Measurements from ENCODE around the gene PCDHA12. TPM values are rescaled to one million over a fixed set of nuclear protein-coding genes. Genes with fewer than 3 reads are reported as not detected.
A peak's percentile ranks its signal among the peaks of the same experiment; 100 is the strongest.
"Not testable (repeated sequence)": the region's sequence is repeated elsewhere in the genome, so short reads cannot be mapped to it uniquely, and the experiment has no call there.

PCDHA12 gene
- total RNA-seq, 2 experiments from 2014 or later, result not detected

DNA sequence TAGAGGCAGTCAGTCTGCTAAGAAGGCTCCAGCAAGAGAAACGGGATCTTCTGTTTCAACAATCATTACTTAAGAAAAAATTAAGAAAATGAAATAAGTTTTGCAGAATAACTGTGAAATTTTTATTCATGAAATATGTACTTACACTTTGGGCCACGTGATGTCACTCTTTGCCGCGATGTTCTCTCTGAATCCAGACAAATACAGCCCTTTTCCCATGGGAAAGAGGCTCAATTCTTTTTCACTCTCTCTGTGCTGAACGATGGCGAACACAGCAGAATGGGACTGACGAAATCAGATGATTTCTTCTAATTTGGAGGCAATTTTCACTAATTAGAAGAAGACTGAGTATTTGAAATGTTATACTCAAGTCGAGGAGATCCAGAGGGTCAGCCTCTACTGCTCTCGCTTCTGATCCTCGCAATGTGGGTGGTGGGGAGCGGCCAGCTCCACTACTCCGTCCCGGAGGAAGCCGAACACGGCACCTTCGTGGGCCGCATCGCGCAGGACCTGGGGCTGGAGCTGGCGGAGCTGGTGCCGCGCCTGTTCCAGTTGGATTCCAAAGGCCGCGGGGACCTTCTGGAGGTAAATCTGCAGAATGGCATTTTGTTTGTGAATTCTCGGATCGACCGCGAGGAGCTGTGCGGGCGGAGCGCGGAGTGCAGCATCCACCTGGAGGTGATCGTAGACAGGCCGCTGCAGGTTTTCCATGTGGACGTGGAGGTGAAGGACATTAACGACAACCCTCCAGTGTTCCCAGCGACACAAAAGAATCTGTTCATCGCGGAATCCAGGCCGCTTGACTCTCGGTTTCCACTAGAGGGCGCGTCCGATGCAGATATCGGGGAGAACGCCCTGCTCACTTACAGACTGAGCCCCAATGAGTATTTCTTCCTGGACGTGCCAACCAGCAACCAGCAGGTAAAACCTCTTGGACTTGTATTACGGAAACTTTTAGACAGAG lies 26.7 kb upstream of the PCDHA12 start, which contains the start of gene PCDHA9:
PCDHA9 (plus strand) TSS at position 244 of the 964 bp plus-strand sequence; CDS start at position 358, 114 bp downstream.
- DNase-seq; H3K9me3 Mint-ChIP-seq; H3K4me1 Mint-ChIP-seq; H3K27ac Mint-ChIP-seq; POLR2A ChIA-PET; H3K4me3 Mint-ChIP-seq; H3K27me3 Mint-ChIP-seq; H3K36me3 Mint-ChIP-seq (ENCODE audit: low read depth); CTCF ChIA-PET: not testable (repeated sequence)

- DNase-seq; H3K9me3 Mint-ChIP-seq; H3K27ac Mint-ChIP-seq; H3K27me3 Mint-ChIP-seq; CTCF ChIA-PET; H3K36me3 Mint-ChIP-seq (ENCODE audit: low read depth); H3K4me1 Mint-ChIP-seq; H3K4me3 Mint-ChIP-seq; POLR2A ChIA-PET: not testable (repeated sequence)
These were observed 25.1 kb upstream of the PCDHA12 start for GRCh38 chr5:140849831-140850634.

- DNase-seq, result no peak
- H3K9me3 Mint-ChIP-seq, result peaks cover 20% of the 10 kb centered on the region
- ChIA-PET CTCF (no interaction called here), POLR2A (no interaction called here)
- no peak within 1 kb of the TSS for H3K27ac Mint-ChIP-seq
- no peak within 1 kb of the TSS for H3K4me3 Mint-ChIP-seq
- peaks cover 3% of the 10 kb centered on the region for H3K36me3 Mint-ChIP-seq (ENCODE audit: low read depth)
- no peaks in the 10 kb centered on the region for H3K4me1 Mint-ChIP-seq
- H3K27me3 Mint-ChIP-seq, result no peaks in the 10 kb centered on the region
These were observed 19.1 kb upstream of the PCDHA12 start, which contains the start of gene PCDHA10 for GRCh38 chr5:140855772-140856674. Gene PCDHA10 (plus strand): TSS chr5:140855897. CDS start chr5:140856049, 152 bp downstream.

DNA sequence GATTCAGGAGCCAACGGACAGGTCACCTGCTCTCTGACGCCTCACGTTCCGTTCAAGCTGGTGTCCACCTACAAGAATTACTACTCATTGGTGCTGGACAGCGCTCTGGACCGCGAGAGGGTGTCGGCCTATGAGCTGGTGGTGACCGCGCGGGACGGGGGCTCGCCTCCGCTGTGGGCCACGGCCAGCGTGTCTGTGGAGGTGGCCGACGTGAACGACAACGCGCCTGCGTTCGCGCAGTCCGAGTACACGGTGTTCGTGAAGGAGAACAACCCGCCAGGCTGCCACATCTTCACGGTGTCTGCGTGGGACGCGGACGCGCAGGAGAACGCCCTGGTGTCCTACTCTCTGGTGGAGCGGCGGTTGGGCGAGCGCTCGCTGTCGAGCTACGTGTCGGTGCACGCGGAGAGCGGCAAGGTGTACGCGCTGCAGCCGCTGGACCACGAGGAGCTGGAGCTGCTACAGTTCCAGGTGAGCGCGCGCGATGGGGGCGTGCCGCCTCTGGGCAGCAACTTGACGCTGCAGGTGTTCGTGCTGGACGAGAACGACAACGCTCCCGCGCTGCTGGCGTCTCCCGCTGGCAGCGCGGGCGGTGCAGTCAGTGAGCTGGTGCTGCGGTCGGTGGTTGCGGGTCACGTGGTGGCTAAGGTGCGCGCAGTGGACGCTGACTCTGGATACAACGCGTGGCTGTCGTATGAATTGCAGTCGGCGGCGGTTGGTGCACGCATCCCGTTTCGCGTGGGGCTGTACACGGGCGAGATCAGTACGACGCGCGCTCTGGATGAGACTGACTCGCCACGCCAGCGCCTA lies 17.7 kb upstream of the PCDHA12 start:
- Mint-ChIP-seq H3K4me3 (no peak overlapping the region), H3K36me3 (ENCODE audit: low read depth) (peaks cover 3% of the 10 kb centered on the region), H3K27ac (no peak overlapping the region), H3K9me3 (peaks cover 31% of the 10 kb centered on the region), H3K4me1 (no peaks in the 10 kb centered on the region), H3K27me3 (no peaks in the 10 kb centered on the region)
- CTCF ChIA-PET, result no interaction called here
- POLR2A ChIA-PET, result no interaction called here
- DNase-seq, result no peak

- Mint-ChIP-seq H3K4me3 (no peak overlapping the region), H3K27ac (no peak overlapping the region), H3K36me3 (ENCODE audit: low read depth) (peaks cover 3% of the 10 kb centered on the region), H3K27me3 (no peaks in the 10 kb centered on the region), H3K4me1 (no peaks in the 10 kb centered on the region), H3K9me3 (peaks cover 30% of the 10 kb centered on the region)
- ChIA-PET POLR2A (no interaction called here), CTCF (no interaction called here)
- DNase-seq, result no peak
These were observed 17.2 kb upstream of the PCDHA12 start for GRCh38 chr5:140857987-140858240.

- peaks cover 19% of the 10 kb centered on the region for H3K9me3 Mint-ChIP-seq
- POLR2A ChIA-PET, result no interaction called here
- H3K36me3 Mint-ChIP-seq (ENCODE audit: low read depth), result no peaks in the 10 kb centered on the region
These were observed 12.4 kb upstream of the PCDHA12 start for GRCh38 chr5:140862441-140863295.

DNA sequence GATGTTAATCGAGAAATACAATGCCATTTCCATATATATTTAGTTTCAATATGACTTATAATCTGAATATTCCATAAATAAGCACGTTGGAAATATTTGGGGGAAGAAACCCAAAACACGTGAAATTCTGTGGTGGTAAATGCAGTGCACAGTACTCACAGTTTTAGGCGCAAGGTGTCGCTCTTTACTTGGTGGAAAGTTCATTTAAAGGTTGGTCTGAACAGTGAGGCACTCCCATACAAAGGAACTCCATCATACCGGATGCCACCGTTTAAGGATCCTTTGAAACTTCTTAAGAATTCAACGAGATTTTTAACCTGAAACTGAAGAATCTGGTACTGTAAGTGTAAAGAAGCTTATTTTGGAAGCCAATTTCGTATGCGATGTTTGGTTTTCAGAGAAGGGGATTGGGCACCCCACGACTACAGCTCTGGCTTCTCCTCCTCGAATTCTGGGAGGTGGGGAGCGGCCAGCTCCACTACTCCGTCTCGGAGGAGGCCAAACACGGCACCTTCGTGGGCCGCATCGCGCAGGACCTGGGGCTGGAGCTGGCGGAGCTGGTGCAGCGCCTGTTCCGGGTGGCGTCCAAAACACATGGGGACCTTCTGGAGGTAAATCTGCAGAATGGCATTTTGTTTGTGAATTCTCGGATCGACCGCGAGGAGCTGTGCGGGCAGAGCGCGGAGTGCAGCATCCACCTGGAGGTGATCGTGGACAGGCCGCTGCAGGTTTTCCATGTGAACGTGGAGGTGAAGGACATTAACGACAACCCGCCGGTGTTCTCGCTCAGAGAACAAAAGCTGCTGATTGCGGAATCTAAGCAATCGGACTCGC lies 6.2 kb upstream of the PCDHA12 start, which contains the start of gene PCDHA11:
PCDHA11 (plus strand) TSS at position 237 of the 834 bp plus-strand sequence; CDS start at position 384, 147 bp downstream.
- Mint-ChIP-seq H3K9me3 (peaks cover 12% of the 10 kb centered on the region), H3K36me3 (ENCODE audit: low read depth) (peaks cover 4% of the 10 kb centered on the region), H3K4me1 (no peaks in the 10 kb centered on the region), H3K27me3 (no peaks in the 10 kb centered on the region), H3K27ac (peak within 1 kb of the TSS; percentile 35), H3K4me3 (no peak within 1 kb of the TSS)
- CTCF ChIA-PET, result interaction anchor here (0.6 kb wide), 1 partner anchor 526 kb away, joined by 3 read pairs; no protein-coding TSS in a partner anchor
- POLR2A ChIA-PET, result no interaction called here
- DNase-seq, result no peak

More at GRCh38 chr5:140862441-140863295, 12.4 kb upstream of the PCDHA12 start:
- Mint-ChIP-seq H3K27me3 (no peaks in the 10 kb centered on the region), H3K4me3 (no peak overlapping the region), H3K4me1 (no peaks in the 10 kb centered on the region), H3K27ac (no peak overlapping the region)
- CTCF ChIA-PET, result no interaction called here
- DNase-seq, result no peak

DNA sequence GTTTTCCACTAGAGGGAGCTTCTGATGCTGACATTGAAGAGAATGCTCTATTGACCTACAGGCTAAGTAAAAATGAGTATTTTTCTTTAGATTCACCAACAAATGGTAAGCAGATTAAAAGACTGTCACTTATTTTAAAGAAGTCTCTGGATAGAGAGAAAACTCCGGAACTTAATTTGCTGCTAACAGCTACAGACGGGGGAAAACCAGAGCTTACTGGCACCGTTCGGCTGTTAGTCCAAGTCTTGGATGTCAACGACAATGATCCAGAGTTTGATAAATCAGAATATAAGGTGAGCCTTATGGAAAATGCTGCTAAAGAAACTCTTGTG lies 5.6 kb upstream of the PCDHA12 start:
- Mint-ChIP-seq H3K27ac (peak overlapping the region; percentile 35), H3K4me3 (no peak overlapping the region), H3K4me1 (no peaks in the 10 kb centered on the region), H3K27me3 (no peaks in the 10 kb centered on the region), H3K9me3 (peaks cover 12% of the 10 kb centered on the region), H3K36me3 (ENCODE audit: low read depth) (peaks cover 4% of the 10 kb centered on the region)
- DNase-seq, result no peak
- ChIA-PET CTCF (interaction anchor here (0.6 kb wide), 1 partner anchor 526 kb away, joined by 3 read pairs; no protein-coding TSS in a partner anchor), POLR2A (no interaction called here)

DNA sequence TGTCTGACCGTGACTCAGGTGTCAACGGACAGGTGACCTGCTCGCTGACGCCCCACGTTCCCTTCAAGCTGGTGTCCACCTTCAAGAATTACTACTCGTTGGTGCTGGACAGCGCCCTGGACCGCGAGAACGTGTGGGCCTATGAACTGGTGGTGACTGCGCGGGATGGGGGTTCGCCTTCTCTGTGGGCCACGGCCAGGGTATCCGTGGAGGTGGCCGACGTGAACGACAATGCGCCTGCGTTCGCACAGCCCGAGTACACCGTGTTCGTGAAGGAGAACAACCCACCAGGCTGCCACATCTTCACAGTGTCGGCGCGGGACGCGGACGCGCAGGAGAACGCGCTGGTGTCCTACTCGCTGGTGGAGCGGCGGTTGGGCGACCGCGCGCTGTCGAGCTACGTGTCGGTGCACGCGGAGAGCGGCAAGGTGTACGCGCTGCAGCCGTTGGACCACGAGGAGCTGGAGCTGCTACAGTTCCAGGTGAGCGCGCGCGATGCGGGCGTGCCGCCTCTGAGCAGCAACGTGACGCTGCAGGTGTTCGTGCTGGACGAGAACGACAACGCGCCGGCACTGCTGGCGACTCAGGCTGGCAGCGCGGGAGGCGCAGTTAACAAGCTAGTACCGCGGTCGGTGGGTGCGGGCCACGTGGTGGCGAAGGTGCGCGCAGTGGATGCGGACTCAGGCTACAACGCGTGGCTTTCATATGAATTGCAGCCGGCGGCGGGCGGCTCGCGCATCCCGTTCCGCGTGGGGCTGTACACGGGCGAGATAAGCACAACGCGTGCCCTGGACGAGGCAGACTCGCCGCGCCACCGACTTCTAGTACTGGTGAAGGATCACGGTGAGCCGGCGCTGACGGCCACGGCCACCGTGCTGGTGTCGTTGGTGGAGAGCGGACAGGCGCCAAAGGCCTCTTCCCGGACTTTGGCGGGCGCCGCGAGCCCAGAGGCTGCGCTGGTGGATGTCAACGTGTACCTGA lies 4.6 kb upstream of the PCDHA12 start:
- Mint-ChIP-seq H3K27me3 (no peaks in the 10 kb centered on the region), H3K9me3 (peaks cover 12% of the 10 kb centered on the region), H3K27ac (no peak overlapping the region), H3K4me1 (no peaks in the 10 kb centered on the region), H3K4me3 (no peak overlapping the region), H3K36me3 (ENCODE audit: low read depth) (peaks cover 4% of the 10 kb centered on the region)
- CTCF ChIA-PET, result no interaction called here
- POLR2A ChIA-PET, result no interaction called here
- no peak for DNase-seq

DNA sequence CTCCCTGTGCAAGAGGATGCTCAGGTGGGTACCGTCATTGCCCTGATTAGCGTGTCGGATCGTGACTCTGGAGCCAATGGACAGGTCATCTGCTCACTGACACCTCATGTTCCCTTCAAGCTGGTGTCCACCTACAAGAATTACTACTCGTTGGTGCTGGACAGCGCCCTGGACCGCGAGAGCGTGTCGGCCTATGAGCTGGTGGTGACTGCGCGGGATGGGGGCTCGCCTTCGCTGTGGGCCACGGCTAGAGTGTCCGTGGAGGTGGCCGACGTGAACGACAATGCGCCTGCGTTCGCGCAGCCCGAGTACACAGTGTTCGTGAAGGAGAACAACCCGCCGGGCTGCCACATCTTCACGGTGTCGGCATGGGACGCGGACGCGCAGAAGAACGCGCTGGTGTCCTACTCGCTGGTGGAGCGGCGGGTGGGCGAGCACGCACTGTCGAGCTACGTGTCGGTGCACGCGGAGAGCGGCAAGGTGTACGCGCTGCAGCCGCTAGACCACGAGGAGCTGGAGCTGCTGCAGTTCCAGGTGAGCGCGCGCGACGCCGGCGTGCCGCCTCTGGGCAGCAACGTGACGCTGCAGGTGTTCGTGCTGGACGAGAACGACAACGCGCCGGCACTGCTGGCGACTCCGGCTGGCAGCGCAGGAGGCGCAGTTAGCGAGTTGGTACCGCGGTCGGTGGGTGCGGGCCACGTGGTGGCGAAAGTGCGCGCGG lies 1.6 kb downstream of the PCDHA12 start:
- H3K36me3 Mint-ChIP-seq (ENCODE audit: low read depth); POLR2A ChIA-PET; DNase-seq; H3K27me3 Mint-ChIP-seq; H3K27ac Mint-ChIP-seq; H3K4me3 Mint-ChIP-seq; CTCF ChIA-PET; H3K4me1 Mint-ChIP-seq: not testable (repeated sequence)
- H3K9me3 Mint-ChIP-seq, result peaks cover 15% of the 10 kb centered on the region

All from activated CD4-positive, alpha-beta memory T cell treated with anti-CD3 and anti-CD28 coated beads, Interleukin-2, amount 10 ng/mL, durations not matched to agents 7 days and 5 days (primary cell).